Spleen (tissue), 11 donors: ENCODE measurements around the gene ABCC8. TPM values are rescaled to one million over a fixed set of nuclear protein-coding genes. Genes with fewer than 3 reads are reported as not detected.

Experiments used
- DNase-seq: peaks from one replicate; pipeline ENCODE4 v3.0.0-alpha.2; 2020
- H3K27ac ChIP-seq, 8 donors: fragments of 200-600 bp; sonication (generic) in 7 of 8; 1 replicate in 4 of 8; 2 replicates in 4 of 8; pipeline versions ENCODE4 v1.5.0 to v1.8.0; 2016 to 2021; ENCODE audit warnings: inconsistent platforms in 4 of 8, mild to moderate bottlenecking in 4 of 8, moderate library complexity in 1 of 8
- H3K27me3 ChIP-seq, 7 donors: fragments of 200-600 bp; sonication (generic) in 6 of 7; replicated peaks in 1 of 7; 1 replicate in 4 of 7; 2 replicates in 3 of 7; pipeline versions ENCODE4 v1.5.0 to v1.8.0; 2016 to 2021; ENCODE audit warnings: inconsistent platforms in 3 of 7, mild to moderate bottlenecking in 1 of 7
- H3K36me3 ChIP-seq, 6 donors: fragments of 200-600 bp; sonication (generic) in 5 of 6; 1 replicate in 4 of 6; 2 replicates in 2 of 6; pipeline versions ENCODE4 v1.5.0 to v1.8.0; 2016 to 2021; ENCODE audit warnings: inconsistent platforms in 2 of 6
- H3K4me1 ChIP-seq, 6 donors: fragments of 200-600 bp; sonication (generic) in 5 of 6; 1 replicate in 3 of 6; 2 replicates in 3 of 6; pipeline versions ENCODE4 v1.5.0 to v1.8.0; 2016 to 2021; ENCODE audit warnings: inconsistent platforms in 3 of 6
- H3K4me3 ChIP-seq, 8 donors: fragments of 200-600 bp; sonication (generic) in 7 of 8; 1 replicate in 4 of 8; 2 replicates in 4 of 8; pipeline versions ENCODE4 v1.5.0 to v1.8.0; 2016 to 2021; ENCODE audit warnings: inconsistent platforms in 4 of 8, mild to moderate bottlenecking in 4 of 8, moderate library complexity in 2 of 8
- H3K9me3 ChIP-seq, 8 donors: fragments of 200-600 bp; sonication (generic) in 7 of 8; 1 replicate in 4 of 8; 2 replicates in 4 of 8; pipeline versions ENCODE4 v1.5.0 to v1.8.0; 2016 to 2021; ENCODE audit warnings: inconsistent platforms in 4 of 8
- POLR2A ChIP-seq, 3 donors: fragments of 450-650 bp; IDR thresholded peaks; one replicate each; pipeline ENCODE4 v1.5.1; 2017; ENCODE audit warnings: antibody characterized with exemption in 3 of 3, mild to moderate bottlenecking in 1 of 3
- POLR2AphosphoS5 ChIP-seq, 3 donors: sonication (generic); formaldehyde crosslinking; IDR thresholded peaks; one replicate each; pipeline ENCODE4 v1.5.1; 2017; ENCODE audit warnings: antibody characterized with exemption in 3 of 3
- WGBS, 5 donors: extraction: QIAGEN DNeasy Blood & Tissue Kit in 3 of 5; methylation state at CpG; one replicate each; pipeline versions ENCODE4 v1.1.5 to v1.1.7; 2013 to 2018; 5-methylcytosine and 5-hydroxymethylcytosine counted together
- intact Hi-C: fragments of 100-400 bp; cut with DNase I; formaldehyde crosslinking; loops from one replicate; pipeline ENCODE4 v1.15.0; 2023; ENCODE audit warnings: low total_unique reads
- polyA plus RNA-seq, 3 donors: library from polyadenylated mRNA; stranded (reverse); fragments of 200-250 nt; gene quantifications; one replicate each; pipeline ENCODE4 v1.2.1, GENCODE V29; 2013
- total RNA-seq, 7 donors: library from RNA; depleted of rRNA in 3 of 7; stranded (reverse); fragments of >200 nt in 3 of 7; fragmentation: NEBNext Ultra II Directional in 4 of 7; extraction: Animal tissue kit (Norgen Biotek cat#: 25700) in 4 of 7; gene quantifications; one replicate each; pipeline versions ENCODE4 v1.1.0 to v1.2.1, GENCODE V29; 2016 to 2021
- TF ChIP-seq, protein P1 (sequence below), 11 experiments: fragments of 200-600 bp in 7 of 11; fragments of 450-650 bp in 4 of 11; sonication (generic) in 4 of 11; IDR thresholded peaks in 8 of 11; conservative IDR thresholded peaks in 3 of 11; 1 replicate in 7 of 11; 2 replicates in 4 of 11; pipeline versions ENCODE4 v1.4.0 to v1.8.0; 2016 to 2021; ENCODE audit warnings: antibody characterized with exemption in 11 of 11, inconsistent platforms in 4 of 11, mild to moderate bottlenecking in 1 of 11
- donor health status: healthy with polysubstance abuse.
- donor health status: DM: no; HTN: no; CAD: no; lungs with moderate emphysema.
- donor health status: DM: no; HTN: no; CAD: no.
- donor health status: Bipolar disorder and iron deficiency.
- donor health status: healthy.
- donor health status: DM: no; HTN: no; CAD: no.
- donor health status: DM: yes; HTN: yes; CAD: no.

ABCC8 gene
- total and polyA plus RNA-seq, 10 donors = 0.26 to 1.3 (median 0.48) TPM; not detected in 2

DNA sequence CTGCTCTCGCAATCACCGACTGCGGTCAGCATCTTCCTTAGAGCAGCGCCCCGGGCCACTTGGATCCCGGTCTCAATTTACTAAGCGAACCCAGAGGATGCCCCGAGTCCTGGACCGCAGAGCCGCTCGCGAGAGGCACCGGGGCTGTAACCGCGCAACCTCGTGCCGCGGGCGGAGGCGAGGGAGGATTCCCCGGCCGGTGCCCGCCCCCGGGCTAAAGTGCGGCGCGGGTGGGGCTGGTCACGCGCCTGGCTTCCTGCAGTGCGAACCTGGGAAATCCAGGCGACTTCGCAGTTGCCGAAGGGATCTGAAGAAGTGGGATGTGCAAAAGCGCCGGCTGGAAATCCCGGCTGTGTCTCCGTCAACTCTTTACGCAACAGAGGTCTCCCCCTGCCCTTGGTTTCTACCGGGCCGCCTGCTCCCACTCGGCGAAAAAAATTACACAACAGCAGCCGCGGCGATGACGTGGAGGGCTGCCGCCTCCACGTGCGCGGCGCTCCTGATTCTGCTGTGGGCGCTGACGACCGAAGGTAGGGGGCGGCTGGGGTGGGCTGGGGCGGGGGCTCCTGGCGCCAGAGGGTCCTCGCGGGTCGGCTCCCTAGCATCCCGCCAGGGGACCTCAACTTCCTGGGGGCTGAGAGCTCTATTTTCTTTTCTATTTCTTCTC, 125.0 kb downstream of the ABCC8 start, which contains the start of gene NCR3LG1:
TSS of gene NCR3LG1 (plus strand) at position 291 of the 667 bp plus-strand sequence. CDS start at position 461, 170 bp downstream.
- DNase-seq = peak; percentile 91
- H3K4me1 ChIP-seq = peaks cover 13 to 39% (median 31%) of the 10 kb centered on the region in 6 donors
- peak; percentile 14 to 75 (median 59) for TF ChIP-seq POLR2AphosphoS5 (IDR thresholded peaks at IDR 0.05)
- TF ChIP-seq, protein P1, sequence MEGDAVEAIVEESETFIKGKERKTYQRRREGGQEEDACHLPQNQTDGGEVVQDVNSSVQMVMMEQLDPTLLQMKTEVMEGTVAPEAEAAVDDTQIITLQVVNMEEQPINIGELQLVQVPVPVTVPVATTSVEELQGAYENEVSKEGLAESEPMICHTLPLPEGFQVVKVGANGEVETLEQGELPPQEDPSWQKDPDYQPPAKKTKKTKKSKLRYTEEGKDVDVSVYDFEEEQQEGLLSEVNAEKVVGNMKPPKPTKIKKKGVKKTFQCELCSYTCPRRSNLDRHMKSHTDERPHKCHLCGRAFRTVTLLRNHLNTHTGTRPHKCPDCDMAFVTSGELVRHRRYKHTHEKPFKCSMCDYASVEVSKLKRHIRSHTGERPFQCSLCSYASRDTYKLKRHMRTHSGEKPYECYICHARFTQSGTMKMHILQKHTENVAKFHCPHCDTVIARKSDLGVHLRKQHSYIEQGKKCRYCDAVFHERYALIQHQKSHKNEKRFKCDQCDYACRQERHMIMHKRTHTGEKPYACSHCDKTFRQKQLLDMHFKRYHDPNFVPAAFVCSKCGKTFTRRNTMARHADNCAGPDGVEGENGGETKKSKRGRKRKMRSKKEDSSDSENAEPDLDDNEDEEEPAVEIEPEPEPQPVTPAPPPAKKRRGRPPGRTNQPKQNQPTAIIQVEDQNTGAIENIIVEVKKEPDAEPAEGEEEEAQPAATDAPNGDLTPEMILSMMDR (IDR thresholded peaks at IDR 0.05 in 8 of 11, conservative IDR thresholded peaks at IDR 0.05 in 3 of 11) = no peak
- TF ChIP-seq POLR2A (IDR thresholded peaks at IDR 0.05) = no peak
- peak within 1 kb of the TSS in 6 of 8 donors; percentile 30 to 86 (median 77) for H3K27ac ChIP-seq
- peak within 1 kb of the TSS; percentile 51 to 84 (median 60) for H3K4me3 ChIP-seq
- intact Hi-C loops = loop anchor here (10.0 kb wide), 1 partner anchor 117 kb away; no protein-coding TSS in a partner anchor
- peaks cover 0 to 30% (median 0%) of the 10 kb centered on the region in 7 donors for H3K27me3 ChIP-seq
- WGBS, 5 donors = 1% methylated on average over 33 to 61 of the region's 61 CpGs
- no peaks in the 10 kb centered on the region for H3K36me3 ChIP-seq
- H3K9me3 ChIP-seq = peaks cover 0 to 8% (median 0%) of the 10 kb centered on the region in 8 donors

DNA sequence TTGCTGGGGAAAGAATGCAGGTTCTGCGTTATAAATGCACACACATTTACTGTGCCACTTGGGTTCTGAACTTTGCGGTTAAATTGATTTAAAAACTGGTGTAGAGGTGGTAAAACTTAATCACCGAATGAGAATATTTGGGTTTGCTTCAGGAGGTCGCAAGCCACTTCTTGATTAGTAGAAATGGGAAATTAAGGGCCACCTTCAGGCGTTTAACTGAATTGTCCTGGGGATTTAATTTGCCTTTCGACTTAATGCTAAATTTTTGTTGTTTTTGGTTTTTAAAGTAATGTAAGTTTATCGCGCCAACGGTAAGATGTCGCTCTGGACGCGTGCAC, 125.5 kb downstream of the ABCC8 start:
- peaks cover 0 to 30% (median 0%) of the 10 kb centered on the region in 7 donors for H3K27me3 ChIP-seq
- TF ChIP-seq, protein P1 (IDR thresholded peaks at IDR 0.05 in 8 of 11, conservative IDR thresholded peaks at IDR 0.05 in 3 of 11) = peak in 2 of 11 experiments; percentile 10 to 21
- no peak for TF ChIP-seq POLR2AphosphoS5 (IDR thresholded peaks at IDR 0.05)
- TF ChIP-seq POLR2A (IDR thresholded peaks at IDR 0.05) = no peak
- 20 to 28% (median 22%) methylated on average over 12 of the region's 12 CpGs for WGBS, 5 donors
- intact Hi-C loops = loop anchor here (10.0 kb wide), 1 partner anchor 116 kb away; no protein-coding TSS in a partner anchor
- no peaks in the 10 kb centered on the region for H3K36me3 ChIP-seq
- peaks cover 0 to 8% (median 0%) of the 10 kb centered on the region in 8 donors for H3K9me3 ChIP-seq
- H3K4me3 ChIP-seq = peak overlapping the region in 7 of 8 donors; percentile 55 to 84 (median 63)
- no peak for DNase-seq
- H3K27ac ChIP-seq = peak overlapping the region in 4 of 8 donors; percentile 44 to 86 (median 64)
- peaks cover 13 to 39% (median 31%) of the 10 kb centered on the region in 6 donors for H3K4me1 ChIP-seq

GRCh38 chr11:17350455-17351171, 126.0 kb downstream of the ABCC8 start:
- Histone ChIP-seq H3K9me3 (peaks cover 0 to 7% (median 0%) of the 10 kb centered on the region in 8 donors), H3K27ac (no peak overlapping the region), H3K36me3 (no peaks in the 10 kb centered on the region), H3K4me3 (peak overlapping the region in 1 of 8 donors; percentile 84), H3K4me1 (peaks cover 13 to 39% (median 31%) of the 10 kb centered on the region in 6 donors), H3K27me3 (peaks cover 0 to 30% (median 0%) of the 10 kb centered on the region in 7 donors)
- 90 to 95% (median 94%) methylated on average over 7 of the region's 7 CpGs for WGBS, 5 donors
- no peak for TF ChIP-seq POLR2AphosphoS5 (IDR thresholded peaks at IDR 0.05)
- TF ChIP-seq, protein P1 (IDR thresholded peaks at IDR 0.05 in 8 of 11, conservative IDR thresholded peaks at IDR 0.05 in 3 of 11) = no peak
- no peak for TF ChIP-seq POLR2A (IDR thresholded peaks at IDR 0.05)
- DNase-seq = no peak
- intact Hi-C loops = loop anchor here (10.0 kb wide), 1 partner anchor 116 kb away; no protein-coding TSS in a partner anchor
